HG02759 (cell line): ENCODE results near the gene FAM204A.

Experiments used
- ATAC-seq: cut with Tn5 transposase; IDR thresholded peaks from one replicate; pipeline ENCODE4 v1.9.1; 2021; ENCODE audit warnings: mild to moderate bottlenecking, moderate library complexity; ENCODE audit not compliant: unreplicated experiment

Gene FAM204A

GRCh38 chr10:118341791-118342637, at the start of gene FAM204A:
TSS of gene FAM204A (minus strand) at chr10:118342324. CDS start at chr10:118336415, 5,909 bp downstream.
- ATAC-seq = peak; percentile 100

- no peak for ATAC-seq
Measured at GRCh38 chr10:118383699-118384098, 41.6 kb upstream of the FAM204A start.

- no peak for ATAC-seq
Measured at GRCh38 chr10:118383063-118383689, 41.1 kb upstream of the FAM204A start.

GRCh38 chr10:118374404-118374803, 32.3 kb upstream of the FAM204A start:
- no peak for ATAC-seq

- ATAC-seq = no peak
Measured at GRCh38 chr10:118373786-118374185, 31.7 kb upstream of the FAM204A start.

- ATAC-seq = no peak
Measured at GRCh38 chr10:118370499-118370898, 28.4 kb upstream of the FAM204A start.

- no peak for ATAC-seq
Measured at GRCh38 chr10:118369641-118370205, 27.6 kb upstream of the FAM204A start.

GRCh38 chr10:118365702-118366101, 23.6 kb upstream of the FAM204A start:
- no peak for ATAC-seq

- no peak for ATAC-seq
Measured at GRCh38 chr10:118362103-118362502, 20.0 kb upstream of the FAM204A start.

- ATAC-seq = no peak
Measured at GRCh38 chr10:118358327-118358726, 16.2 kb upstream of the FAM204A start.

GRCh38 chr10:118357841-118358240, 15.7 kb upstream of the FAM204A start:
- no peak for ATAC-seq

GRCh38 chr10:118356628-118357027, 14.5 kb upstream of the FAM204A start:
- no peak for ATAC-seq

- no peak for ATAC-seq
Measured at GRCh38 chr10:118355234-118355633, 13.1 kb upstream of the FAM204A start.

GRCh38 chr10:118349235-118349634, 7.1 kb upstream of the FAM204A start:
- ATAC-seq = no peak

GRCh38 chr10:118343549-118343948, 1.4 kb upstream of the FAM204A start:
- ATAC-seq = no peak

- ATAC-seq = no peak
Measured at GRCh38 chr10:118343115-118343514, 991 bp upstream of the FAM204A start.

GRCh38 chr10:118342638-118343020, 505 bp upstream of the FAM204A start:
- peak; percentile 1 for ATAC-seq

- ATAC-seq = no peak
Measured at GRCh38 chr10:118340486-118340885, 1.6 kb downstream of the FAM204A start.

GRCh38 chr10:118339111-118339510, 3.0 kb downstream of the FAM204A start:
- no peak for ATAC-seq

- ATAC-seq = no peak
Measured at GRCh38 chr10:118337356-118337755, 4.8 kb downstream of the FAM204A start.

GRCh38 chr10:118333871-118334270, 8.3 kb downstream of the FAM204A start:
- no peak for ATAC-seq
